NT2/D1 (cell line): ENCODE measurements around the gene SPACA1.

Experiments
- SUZ12 ChIP-seq: IDR thresholded peaks from 2 replicates; pipeline ENCODE4 v1.6.1; 2011; ENCODE audit not compliant: insufficient read length, insufficient read depth; ENCODE audit errors: extremely low read depth
- ZNF274 ChIP-seq: IDR thresholded peaks from 2 replicates; pipeline ENCODE4 v1.6.1; 2011; ENCODE audit warnings: mild to moderate bottlenecking, low read depth, low read length

DNA sequence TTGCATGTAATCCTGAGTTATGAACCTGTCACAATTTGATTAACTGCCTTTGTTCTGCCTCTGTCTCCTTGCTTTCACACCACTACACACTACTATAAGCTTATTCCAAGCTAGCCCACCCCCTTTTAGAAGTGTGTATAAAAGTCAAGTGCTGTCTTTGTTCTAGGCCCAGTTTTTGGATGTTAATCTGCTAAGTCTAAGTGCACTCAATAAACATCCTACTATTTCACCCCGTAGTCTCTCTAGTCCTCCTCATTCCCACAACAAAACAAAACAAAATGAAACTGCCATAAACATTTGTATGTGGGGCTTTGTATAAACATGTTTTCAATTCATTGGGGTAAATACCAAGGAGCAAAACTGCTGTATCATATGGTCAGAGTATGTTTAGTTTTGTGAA is 16.1 kb upstream of the SPACA1 start:
- TF ChIP-seq ZNF274 (no peak), SUZ12 (no peak)
